NCI-H345 (cell line): Measurements from ENCODE around the gene KLHL20.
A peak's percentile ranks its signal among the peaks of the same experiment; 100 is the strongest.
"Not testable (repeated sequence)": the region's sequence is repeated elsewhere in the genome, so short reads cannot be mapped to it uniquely, and the experiment has no call there.

Experiments
- DNase-seq: peaks from one replicate; lab custom pipeline; 2025; lab: John Stamatoyannopoulos, UW

The KLHL20 gene, protein sequence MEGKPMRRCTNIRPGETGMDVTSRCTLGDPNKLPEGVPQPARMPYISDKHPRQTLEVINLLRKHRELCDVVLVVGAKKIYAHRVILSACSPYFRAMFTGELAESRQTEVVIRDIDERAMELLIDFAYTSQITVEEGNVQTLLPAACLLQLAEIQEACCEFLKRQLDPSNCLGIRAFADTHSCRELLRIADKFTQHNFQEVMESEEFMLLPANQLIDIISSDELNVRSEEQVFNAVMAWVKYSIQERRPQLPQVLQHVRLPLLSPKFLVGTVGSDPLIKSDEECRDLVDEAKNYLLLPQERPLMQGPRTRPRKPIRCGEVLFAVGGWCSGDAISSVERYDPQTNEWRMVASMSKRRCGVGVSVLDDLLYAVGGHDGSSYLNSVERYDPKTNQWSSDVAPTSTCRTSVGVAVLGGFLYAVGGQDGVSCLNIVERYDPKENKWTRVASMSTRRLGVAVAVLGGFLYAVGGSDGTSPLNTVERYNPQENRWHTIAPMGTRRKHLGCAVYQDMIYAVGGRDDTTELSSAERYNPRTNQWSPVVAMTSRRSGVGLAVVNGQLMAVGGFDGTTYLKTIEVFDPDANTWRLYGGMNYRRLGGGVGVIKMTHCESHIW

DNA sequence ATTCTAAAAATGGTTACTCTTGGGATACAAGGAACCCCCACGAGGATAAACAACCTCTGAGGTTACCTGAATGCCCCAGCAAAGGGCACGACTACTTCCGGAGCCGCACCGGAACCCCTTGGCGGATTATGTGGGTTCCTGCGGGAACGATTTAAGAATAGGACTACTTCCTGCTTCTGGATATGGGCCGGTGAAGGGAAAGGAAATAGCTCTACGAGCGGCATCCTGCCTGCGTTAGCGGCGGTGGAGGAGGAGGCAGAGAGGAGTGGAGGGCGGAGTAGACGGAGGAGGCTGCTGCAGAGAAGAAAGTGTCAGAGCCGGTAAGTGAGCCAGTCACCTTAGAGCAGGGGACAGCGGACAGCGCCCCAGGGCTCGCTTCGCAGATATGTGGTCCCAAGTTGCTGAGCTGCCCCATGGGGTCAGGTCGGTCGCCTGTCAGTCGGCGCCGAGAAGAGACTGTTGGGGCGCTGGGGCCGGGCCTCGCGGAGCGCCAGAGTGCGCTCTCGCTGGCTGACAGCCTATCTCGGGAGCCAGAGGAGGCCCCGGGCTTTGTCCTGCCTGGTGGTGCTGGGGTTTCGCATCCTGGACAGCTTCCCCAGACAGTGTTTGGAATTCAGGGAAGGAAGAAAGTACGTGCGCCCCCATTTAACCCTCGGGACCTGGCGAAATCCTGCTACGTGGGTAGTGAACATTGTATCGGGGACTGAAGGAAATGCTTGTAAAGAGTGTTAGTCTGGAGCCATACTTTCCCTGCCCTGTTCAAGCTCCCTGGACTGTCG, at the start of gene KLHL20:
Gene KLHL20 (plus strand): TSS at position 223 of the 779 bp plus-strand sequence. CDS start 1,063 bp downstream, outside the sequence.
- DNase-seq, result peak; percentile 90

DNA sequence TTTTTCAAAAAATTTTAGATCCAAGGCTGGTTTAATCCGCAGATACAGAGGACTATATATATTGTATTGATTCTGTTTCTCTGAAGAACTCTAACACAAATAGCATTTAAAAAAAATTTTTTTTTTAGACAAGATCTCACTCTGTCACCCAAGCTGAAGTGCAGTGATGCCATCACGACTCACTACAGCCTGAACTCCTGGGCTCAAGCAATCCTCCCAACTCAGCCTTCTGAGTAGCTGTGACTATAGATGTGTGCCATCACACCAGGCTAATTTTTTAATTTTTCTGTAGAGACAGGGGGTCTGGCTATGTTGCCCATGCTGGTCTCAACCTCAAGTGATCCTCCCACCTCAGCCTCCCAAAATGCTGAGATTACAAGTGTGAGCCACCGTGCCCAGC, 48.1 kb upstream of the KLHL20 start:
- DNase-seq, result no peak

DNA sequence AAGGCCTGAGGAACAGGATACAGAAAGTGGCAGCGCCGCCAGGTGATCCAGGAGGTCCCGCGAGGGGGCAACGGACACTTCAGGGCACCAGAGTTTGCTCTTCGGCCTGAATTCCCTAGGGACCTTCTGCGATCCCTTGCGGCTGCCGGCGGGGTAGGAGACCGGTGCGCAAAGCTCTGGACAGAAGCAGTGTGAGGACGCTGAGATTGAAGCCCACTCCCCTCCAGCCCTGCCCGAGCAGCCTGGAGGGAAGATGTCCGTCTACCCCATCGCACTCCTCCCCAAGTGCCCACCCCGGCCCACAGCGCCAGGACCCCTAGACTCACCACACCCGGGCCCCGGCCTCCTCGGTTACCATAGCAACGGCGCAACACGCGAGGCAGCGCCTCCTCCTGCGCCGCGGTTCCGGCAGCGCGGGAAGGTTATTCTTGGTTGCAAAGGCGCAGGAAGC, 45.3 kb upstream of the KLHL20 start, which contains the start of gene ANKRD45:
Gene ANKRD45 (minus strand): TSS at position 361 of the 451 bp plus-strand sequence. CDS start 10,433 bp downstream, outside the sequence.
- peak; percentile 71 for DNase-seq

DNA sequence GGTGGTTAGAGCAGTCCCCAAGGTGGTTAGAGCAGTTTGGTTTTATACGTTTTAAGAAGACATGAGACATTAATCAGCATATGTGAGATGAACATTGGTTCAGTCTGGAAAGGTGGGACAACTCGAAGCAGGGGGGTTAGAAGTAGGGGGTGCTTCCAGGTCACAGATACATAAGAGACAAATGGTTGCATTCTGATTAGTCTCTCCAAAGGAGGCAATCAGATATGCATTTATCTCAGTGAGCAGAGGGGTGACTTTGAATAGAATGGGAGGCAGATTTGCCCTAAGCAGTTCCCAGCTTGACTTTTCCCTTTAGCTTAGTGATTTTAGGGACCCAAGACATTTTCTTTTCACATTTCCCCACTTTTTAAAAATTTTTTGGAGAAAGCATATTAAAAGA, 40.3 kb upstream of the KLHL20 start:
- DNase-seq, result not testable (repeated sequence)

DNA sequence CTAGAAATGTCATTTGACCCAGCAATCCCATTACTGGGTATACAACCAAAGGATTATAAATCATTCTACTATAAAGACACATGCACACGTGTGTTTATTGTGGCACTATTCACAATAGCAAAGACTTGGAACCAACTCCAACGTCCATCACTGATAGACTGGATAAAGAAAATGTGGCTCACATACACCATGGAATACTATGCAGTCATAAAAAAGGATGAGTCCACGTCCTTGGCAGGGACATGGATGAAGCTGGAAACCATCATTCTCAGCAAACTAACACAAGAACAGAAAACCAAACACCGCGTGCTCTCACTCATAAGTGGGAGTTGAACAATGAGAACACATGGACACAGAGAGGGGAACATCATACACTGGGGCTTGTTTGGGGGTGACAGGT, 34.6 kb upstream of the KLHL20 start:
- not testable (repeated sequence) for DNase-seq

DNA sequence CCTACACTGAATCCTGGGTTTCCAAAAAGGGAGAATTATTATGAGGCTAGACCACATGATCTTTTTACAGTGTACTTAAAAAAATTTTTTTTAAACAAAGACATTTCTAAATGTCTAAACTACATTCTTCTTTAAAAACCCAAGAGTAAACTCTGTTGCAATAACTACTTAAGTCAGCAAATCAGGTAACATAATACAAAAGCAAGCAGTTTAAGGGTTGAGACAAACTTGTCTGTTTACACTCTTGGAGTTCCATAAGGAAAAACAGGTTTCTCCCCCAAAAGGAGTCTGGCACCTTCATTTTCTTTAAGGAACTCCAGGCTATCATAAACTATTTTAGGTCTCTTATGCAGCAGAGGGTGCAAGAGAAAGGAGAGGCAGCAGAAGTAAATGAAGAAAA, 32.6 kb upstream of the KLHL20 start:
- no peak for DNase-seq

DNA sequence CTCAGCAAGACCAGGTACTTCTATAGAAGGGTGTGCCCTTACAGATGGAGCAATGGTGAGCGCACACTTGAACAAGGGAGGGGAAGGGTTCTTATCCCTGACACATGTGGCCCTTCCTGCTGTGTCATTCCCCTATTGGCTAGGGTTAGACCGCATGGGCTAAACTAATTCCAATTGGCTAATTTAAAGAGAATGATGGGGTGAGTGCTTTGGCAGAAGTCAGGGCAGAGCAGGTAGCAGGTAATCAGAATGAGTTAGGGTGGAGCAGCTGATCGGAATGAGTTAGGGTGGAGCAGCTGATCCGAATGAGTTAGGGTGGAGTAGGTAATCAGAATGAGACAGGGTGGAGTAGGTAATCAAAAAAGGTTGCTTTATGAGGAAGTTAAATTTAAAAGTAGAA, 30.9 kb upstream of the KLHL20 start:
- not testable (repeated sequence) for DNase-seq

DNA sequence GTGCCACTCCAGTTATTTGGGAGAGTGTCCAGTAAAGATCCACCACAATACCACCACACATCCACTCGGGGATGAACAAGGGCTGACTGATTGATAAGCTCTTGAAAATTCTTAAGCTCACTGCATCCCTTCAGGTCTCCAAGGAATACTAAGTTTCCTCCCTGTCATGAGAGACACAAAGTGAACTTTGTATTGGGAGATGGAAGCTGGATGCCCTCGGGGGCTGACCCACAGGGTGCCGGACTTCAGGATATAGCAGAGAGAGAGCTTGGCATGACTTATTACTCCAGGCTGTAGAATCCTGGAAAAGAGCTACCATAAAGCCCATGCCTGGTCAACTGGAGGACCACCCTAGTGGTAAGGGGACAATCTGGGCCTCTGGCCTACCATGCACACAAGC, 29.7 kb upstream of the KLHL20 start:
- DNase-seq, result not testable (repeated sequence)

DNA sequence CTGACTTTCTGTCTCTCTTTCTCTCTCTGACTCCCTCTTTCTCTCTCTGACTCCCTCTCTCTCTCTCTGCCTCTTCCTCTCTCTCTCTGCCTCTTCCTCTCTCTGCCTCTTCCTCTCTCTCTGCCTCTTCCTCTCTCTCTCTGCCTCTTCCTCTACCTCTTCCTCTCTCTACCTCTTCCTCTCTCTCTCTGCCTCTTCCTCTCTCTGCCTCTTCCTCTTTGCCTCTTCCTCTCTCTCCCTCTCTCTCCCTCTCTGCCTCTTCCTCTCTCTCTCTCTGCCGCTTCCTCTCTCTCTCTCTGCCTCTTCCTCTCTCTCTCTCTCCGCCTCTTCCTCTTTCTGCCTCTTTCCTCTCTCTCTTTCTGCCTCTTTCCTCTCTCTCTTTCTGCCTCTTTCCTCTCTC, 26.5 kb upstream of the KLHL20 start:
- DNase-seq, result no peak

DNA sequence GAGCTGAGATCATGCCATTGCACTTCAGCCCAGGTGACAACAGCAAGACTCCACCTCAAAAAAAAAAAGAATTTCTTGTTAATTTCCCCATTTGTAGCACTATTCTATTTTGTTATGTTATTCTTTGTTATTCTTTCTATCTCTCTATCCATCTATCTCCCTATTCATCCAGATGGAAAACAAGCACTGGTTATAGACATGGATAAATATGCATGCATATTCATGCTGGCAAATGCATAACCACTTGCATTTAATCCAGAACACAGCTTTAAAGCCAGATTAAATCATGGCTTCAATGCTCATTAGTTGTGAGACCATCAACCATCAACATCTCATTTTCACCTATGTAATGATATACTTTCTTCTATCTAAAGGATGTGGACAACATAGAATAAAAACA, 21.5 kb upstream of the KLHL20 start:
- no peak for DNase-seq

DNA sequence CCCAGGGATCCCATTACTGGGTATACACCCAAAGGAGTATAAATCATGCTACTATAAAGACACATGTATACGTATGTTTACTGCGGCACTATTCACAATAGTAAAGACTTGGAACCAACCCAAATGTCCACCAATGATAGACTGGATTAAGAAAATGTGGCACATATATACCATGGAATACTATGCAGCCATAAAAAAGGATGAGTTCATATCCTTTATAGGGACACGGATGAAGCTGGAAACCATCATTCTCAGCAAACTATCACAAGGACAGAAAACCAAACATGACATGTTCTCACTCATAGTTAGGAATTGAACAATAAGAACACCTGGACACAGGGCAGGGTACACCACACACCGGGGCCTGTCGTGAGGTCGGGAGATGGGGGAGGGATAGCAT, 13.5 kb upstream of the KLHL20 start:
- DNase-seq, result not testable (repeated sequence)

DNA sequence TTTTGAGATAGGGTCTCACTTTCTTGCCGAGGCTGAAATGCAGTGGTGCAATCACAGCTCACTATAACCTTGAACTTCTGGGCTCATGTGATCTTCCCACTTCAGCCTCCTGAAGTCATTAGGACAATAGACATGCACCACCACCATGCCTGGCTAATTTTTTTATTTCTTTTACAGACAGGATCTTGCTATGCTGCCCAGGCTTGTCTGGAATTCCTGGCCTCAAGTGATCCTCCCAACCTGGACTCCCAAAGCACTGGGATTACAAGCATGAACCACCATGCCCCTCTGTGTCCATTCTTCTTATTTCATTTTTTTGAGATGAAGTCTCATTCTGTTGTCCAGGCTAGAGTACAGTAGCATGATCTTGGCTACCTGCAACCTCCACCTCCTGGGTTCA, 12.0 kb upstream of the KLHL20 start:
- DNase-seq, result no peak

DNA sequence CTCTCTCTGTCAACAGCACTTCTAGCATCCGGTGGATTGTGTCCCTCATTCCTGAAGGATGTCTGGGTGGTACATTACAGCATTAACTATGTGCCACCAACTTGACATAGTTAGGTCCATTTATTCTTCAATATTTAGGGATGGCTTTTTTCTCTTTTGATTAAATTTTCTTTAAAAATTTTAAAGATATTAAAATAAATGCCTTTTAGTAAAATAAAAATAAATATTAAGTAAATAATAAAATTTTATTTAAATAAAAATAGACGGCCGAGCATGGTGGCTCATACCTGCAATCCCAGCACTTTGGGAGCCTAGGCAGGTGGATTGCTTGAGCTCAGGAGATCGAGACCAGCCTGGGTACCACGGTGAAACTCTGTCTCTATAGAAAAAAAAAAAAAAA, 9.7 kb upstream of the KLHL20 start:
- DNase-seq, result no peak

DNA sequence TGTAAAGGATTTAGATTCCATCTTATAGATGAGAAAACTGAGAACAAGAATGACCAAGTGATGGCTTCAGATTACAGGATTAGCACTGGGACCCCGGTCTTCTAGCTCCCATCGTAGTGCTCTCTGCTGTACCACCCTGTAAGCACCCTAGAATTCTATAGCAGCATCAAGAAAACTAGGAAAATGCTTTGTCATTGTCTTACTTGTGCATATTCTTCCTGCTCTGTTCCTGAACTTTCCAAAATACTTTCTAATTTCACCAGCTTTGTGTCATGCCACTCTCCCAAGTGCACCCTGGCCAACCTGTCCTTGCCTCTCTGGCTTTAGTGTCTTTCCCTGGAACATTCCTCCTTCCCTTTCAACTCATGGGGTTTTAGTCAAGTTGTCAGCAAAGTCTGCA, 6.0 kb upstream of the KLHL20 start:
- DNase-seq, result no peak

DNA sequence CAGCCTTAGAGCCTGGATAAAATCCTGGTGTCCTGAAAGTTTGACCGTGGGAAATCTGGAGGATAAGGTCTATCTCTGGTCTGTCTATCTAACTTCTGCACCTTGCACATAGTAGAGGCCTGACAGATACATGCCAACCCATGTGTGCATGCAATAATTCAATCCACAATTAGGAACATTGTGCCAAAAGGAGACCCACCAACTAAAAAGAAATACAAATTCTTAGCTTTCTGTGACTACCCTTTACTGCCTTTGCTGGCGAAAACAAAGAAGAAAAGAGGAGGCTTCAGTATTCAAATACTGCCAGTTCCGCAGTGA, 381 bp upstream of the KLHL20 start:
- no peak for DNase-seq

DNA sequence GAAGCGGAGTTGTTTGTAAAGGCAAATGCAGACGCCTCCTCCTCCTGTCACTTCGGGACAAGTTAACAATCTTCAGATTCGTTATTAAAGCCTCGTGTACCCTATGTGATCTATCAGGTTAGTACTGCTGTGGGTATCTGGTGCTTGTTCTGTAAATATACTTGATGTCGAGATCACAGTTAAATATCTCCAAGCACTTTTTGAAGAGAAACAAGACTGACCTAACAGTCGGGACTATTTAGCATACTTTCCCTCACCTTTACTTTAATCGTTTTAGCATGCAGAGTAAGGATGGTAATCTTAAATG, 710 bp downstream of the KLHL20 start:
- DNase-seq, result no peak

DNA sequence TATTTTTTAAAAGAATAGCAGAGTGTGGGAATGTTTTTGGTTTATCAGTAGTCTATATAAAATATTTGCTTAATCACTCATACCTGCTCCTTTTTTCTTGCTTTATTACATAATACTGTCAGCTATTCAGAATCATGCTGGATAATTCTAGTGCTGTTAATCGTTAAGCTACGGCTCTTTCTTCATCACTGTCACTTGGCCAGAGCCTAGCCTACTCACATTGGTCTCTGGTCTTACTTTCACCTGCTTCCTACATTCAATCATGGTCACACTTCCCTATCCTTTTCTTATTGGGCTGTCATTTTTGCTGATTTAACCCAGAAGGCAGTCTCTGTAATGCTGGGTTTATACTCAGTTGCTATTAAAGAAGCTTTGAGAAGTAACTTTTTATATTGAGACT, 2.5 kb downstream of the KLHL20 start:
- no peak for DNase-seq

DNA sequence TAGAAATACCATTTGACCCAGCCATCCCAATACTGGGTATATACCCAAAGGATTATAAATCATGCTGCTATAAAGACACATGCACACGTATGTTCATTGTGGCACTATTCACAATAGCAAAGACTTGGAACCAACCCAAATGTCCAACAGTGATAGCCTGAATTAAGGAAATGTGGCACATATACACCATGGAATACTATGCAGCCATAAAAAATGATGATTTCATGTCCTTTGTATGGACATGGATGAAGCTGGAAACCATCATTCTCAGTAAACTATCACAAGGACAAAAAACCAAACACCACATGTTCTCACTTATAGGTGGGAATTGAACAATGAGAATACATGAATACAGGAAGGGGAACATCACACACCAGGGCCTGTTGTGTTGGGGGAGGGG, 16.6 kb downstream of the KLHL20 start:
- DNase-seq, result not testable (repeated sequence)

DNA sequence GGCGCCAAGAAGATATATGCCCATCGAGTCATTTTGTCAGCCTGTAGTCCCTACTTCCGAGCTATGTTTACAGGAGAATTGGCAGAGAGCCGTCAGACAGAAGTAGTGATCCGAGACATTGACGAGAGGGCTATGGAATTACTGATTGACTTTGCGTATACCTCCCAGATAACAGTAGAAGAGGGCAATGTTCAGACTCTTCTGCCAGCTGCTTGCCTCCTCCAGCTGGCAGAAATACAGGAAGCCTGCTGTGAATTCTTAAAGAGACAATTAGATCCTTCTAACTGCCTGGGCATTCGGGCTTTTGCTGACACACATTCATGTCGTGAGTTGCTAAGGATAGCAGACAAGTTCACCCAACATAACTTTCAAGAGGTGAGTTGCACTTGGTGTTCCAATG, 19.1 kb downstream of the KLHL20 start:
- no peak for DNase-seq

DNA sequence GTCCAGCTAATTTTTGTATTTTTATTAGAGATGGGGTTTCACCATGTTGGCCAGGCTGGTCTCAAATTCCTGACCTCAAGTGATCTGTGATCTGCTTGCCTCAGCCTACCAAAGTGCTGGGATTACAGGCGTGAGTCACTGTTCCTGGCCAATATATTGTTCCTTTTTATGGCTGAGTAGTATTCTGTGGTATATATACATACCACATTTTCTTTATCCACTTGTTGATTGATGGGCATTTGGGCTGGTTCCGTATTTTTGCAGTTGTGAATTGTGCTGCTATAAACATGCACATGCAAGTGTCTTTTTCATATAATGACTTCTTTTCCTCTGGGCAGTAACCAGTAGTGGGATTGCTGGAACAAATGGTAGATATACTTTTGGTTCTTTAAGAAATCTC, 21.3 kb downstream of the KLHL20 start:
- not testable (repeated sequence) for DNase-seq

DNA sequence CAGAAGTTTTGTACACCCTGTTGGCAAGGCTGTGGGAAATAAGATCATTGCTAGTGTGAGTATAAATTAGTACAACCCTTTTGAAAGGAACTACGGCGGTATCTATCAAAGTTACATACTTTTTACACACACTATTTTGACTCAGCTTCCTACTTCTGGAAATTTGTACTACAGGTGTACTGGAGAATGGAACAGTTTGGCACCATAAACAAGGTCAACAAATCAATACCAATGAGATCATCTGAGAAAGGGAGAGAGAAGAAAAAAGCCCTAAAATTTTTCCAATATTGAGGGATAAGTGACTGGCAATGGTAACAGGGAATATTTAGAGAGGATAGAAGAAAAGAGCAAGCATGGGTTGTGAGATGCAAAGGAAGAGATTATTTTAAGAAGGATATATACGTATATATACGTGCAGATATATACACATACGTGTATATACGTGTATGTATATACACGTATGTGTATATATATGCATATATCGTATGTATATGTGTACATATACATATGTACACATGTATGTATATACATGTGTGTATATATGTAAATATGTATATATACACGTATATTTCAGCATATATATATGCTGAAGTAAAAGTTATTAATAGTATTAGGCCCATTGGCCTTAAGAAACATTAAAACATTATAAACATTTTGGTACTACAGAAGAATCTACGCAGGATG, 27.6 kb downstream of the KLHL20 start:
- no peak for DNase-seq

DNA sequence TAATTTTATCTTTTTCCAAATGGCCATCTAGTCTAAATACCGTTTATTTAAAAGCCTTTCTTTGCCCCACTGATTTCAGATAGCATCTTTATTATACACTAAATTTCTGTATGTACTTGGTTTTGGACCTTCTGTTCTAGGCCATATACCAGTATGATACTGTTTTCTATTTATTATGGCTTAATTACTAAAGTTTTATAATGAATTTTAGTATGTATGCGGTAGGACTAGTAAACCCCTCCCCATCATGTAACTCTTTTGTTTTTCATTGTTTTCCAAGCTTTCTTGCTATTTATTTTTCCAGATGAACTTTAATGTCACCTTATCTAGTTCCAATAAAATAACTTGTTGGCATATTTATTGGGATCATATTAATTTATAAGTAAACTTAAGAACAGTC, 29.9 kb downstream of the KLHL20 start:
- no peak for DNase-seq
